Jurkat, Clone E6-1 (cell line): ENCODE data around the gene FGF14.

Experiments
- DNase-seq: peaks from one replicate; pipeline ENCODE4 v3.0.0-alpha.2; 2011; ENCODE audit warnings: low read depth, low spot score
- H3K4me3 ChIP-seq: 2 replicates; pipeline ENCODE4 v1.5.1; 2011; ENCODE audit warnings: mild to moderate bottlenecking, low read length, control low read depth, moderate library complexity

The FGF14 gene

GRCh38 chr13:101747039-101747438 is 654.8 kb downstream of the FGF14 start:
- no peak for DNase-seq
- H3K4me3 ChIP-seq: no peak overlapping the region

DNA sequence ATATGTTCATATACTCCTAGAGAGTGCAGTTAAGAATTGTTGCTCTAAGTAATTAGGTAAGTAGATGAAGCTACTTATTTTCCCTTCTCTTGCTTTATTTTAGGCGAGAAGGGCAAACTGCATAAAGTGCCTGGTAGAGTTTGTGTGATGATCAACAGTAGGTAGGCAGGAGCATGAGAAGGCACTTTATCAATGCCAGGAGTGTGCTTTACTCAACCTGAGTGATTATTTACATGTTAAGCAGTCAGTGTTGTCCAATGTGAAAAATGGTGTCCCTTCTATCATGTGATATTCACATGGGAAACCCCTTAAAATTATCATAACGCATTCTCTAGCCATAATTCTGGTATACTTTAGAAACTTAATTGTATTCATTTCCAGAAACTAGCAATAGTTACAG is 655.3 kb downstream of the FGF14 start:
- no peak for DNase-seq
- no peak overlapping the region for H3K4me3 ChIP-seq

GRCh38 chr13:101739382-101740178 is 662.3 kb downstream of the FGF14 start:
- H3K4me3 ChIP-seq: no peak overlapping the region
- DNase-seq: no peak

DNA sequence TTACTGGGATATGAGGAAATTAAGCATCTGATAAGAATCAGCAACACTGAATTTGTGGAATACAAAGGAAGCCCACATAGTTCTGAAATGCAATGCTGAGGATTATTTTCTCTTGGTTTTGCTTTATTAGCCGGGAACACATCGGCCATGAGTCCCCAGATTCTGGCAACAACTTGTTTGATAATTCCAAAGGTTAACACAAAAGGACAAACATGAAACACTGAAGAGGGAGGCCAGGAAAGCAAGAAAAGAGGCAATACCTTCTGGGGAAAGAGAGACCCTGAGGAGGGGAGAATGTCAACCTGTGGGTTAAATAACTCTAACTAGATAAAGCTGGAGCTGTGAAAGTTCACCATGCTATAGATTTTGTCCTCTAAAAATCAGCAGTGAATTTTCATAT is 663.5 kb downstream of the FGF14 start:
- DNase-seq: no peak
- H3K4me3 ChIP-seq: no peak overlapping the region

DNA sequence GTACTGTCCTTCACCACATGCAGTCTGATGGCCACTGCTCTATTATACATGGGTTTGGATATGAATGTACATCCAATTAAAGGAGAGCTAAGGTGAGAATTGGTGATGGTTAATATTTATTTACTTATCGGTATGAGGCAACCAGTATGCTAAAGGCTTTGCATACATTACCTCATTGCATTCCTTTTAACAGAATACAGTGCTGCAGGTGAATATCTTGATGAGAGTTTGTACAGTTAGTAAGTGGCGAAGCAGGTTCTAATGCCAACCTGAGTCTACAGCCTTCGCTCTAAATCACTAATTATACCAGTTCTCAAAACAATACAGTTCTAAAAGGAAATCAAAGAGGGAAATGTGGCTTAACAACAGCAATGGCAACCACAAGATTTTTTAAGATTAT is 665.3 kb downstream of the FGF14 start:
- no peak for DNase-seq
- H3K4me3 ChIP-seq: no peak overlapping the region

DNA sequence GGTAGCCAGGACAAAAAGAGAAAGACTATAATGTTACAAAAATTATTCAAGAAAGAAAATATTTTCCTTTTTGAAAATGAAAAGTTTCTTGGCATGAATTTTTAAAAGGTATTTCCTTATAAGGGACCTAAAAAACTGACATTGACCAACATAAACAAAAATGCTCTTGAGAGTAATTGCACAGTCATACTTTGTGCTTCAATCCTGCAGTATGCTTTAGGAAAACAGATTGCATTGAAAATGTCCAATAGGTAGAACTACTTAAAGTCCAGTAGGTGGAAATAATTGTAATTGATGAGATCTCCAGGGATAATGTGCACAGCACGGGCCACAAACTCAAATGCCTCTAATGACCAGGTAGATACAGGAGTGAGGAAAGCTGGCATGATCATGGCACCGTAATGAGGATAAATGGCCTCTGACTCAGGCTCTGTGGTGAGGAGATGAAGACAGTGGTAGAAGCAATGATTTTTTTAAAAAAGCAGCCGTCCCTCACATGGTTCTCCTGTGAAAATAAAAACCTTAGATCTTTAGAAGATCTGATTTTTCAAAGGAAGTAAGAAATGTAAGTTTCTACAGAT is 671.3 kb downstream of the FGF14 start:
- no peak for DNase-seq
- H3K4me3 ChIP-seq: no peak overlapping the region

GRCh38 chr13:101728615-101729014 is 673.2 kb downstream of the FGF14 start:
- DNase-seq: no peak
- no peak overlapping the region for H3K4me3 ChIP-seq

DNA sequence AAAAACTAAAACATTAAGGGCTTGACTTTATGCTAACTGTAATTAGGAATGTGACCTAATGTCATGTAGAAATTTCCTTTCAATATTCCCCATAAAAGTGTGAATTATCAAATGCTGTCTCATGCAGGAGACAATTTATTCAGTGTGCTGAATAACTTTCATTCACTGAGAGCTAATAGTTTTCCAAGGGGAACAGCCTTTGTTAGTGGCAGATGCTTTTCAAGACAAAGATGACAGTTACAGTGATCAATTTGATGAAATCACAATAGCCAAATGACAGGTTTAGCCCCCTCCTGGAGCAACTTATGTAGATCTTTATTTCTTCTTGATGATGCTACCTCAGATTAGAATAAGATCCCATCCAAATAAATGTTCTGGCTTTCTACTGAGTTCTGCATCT is 673.8 kb downstream of the FGF14 start:
- no peak overlapping the region for H3K4me3 ChIP-seq
- DNase-seq: no peak

- no peak overlapping the region for H3K4me3 ChIP-seq
- DNase-seq: no peak
Observed at GRCh38 chr13:101727118-101727517, 674.7 kb downstream of the FGF14 start.

GRCh38 chr13:101726681-101727080 is 675.2 kb downstream of the FGF14 start:
- H3K4me3 ChIP-seq: no peak overlapping the region
- DNase-seq: no peak

DNA sequence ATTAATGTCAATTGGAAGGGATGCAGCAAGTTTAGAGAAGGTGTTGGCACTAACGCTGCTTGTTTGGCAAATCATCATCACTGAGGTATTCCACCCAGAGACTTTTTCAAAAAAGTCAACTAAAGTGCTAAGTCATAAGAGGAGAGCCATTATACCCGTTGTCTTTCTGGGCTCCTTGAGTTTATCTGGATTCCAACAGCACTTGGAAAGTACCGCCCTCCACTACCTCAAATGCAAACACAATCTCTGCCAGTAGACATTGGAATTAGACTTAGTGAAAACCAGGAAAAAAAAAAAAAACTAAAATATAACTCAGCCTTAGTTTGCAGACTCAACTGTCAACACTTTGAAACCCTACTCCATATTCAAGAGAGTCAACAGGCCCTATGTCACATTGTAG is 683.4 kb downstream of the FGF14 start:
- H3K4me3 ChIP-seq: no peak overlapping the region
- DNase-seq: no peak

DNA sequence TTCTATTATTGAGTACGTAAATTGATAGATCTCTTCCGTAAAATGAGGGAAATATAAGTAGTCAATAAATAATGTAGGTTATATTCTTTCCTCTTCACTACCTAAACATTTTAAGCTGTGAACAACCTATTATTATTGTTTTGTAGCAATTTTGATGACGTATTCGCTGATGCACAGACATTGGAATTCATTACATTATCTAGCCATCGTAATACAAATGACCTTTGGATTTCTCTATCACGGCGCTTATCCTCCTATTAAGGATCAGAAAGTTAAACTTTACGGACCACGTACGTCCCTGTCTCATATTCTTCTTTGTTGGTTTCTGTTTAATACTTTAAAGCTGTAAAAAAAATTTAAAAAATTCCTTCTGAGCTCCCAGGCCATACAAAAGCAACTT is 684.5 kb downstream of the FGF14 start:
- no peak for DNase-seq
- H3K4me3 ChIP-seq: no peak overlapping the region

DNA sequence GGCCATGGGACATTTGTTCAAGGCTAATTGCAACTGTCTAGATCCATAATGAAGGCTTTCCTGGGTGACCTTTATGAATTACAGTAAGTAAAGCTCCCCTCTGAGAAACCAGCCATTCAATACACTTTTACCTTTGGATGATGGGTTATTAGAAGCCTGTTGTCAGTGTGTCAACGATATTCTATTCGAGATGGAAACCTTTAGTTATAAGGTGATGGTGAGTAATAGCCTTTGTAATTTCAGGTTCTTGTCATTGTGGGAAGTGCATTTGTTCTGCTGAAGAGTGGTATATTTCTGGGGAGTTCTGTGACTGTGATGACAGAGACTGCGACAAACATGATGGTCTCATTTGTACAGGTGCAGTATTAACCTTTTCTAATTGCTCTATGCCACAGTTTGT is 687.7 kb downstream of the FGF14 start:
- DNase-seq: no peak

DNA sequence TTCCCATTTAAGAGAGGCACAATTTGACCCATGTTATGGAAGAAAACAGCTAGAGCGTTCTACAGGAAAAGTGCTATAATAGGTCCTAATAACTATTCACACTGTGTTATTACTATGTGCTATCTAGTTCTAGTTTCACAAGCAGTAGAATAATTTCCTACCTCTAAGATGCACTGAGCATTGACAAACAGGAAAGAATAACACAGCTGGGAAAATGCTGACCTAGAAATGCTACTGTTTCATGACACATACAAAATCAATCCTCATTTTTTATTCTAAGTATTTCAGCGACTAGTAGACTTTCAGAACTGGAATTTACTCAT is 689.9 kb downstream of the FGF14 start:
- no peak overlapping the region for H3K4me3 ChIP-seq
- no peak for DNase-seq

More for the DNA sequence above, 687.7 kb downstream of the FGF14 start:
- H3K4me3 ChIP-seq: no peak overlapping the region

- H3K4me3 ChIP-seq: no peak overlapping the region
- no peak for DNase-seq
Observed at GRCh38 chr13:101711307-101712025, 690.4 kb downstream of the FGF14 start.

- DNase-seq: no peak
- no peak overlapping the region for H3K4me3 ChIP-seq
Observed at GRCh38 chr13:101709952-101710351, 691.9 kb downstream of the FGF14 start.

DNA sequence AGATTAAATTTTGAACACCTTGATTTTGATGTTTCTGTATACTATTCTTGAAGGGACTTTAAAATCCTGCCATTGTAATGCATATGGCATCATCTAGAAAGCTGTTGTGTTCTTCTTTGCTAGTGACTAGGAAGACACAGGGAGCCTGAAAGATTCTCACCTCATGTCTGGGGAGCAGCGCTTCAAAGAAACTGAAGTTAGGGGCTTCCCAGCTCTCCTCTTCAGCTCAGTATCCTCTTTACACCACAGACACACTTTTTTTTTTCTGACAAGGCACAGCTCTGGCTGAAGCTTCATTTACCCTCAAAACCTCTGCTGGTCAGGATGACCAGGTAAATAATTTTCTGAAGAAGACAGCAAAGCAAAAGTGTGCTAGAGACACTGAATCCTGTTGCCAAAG is 693.7 kb downstream of the FGF14 start:
- no peak for DNase-seq
- no peak overlapping the region for H3K4me3 ChIP-seq

- DNase-seq: no peak
- H3K4me3 ChIP-seq: no peak overlapping the region
Observed at GRCh38 chr13:101707659-101708058, 694.2 kb downstream of the FGF14 start.

DNA sequence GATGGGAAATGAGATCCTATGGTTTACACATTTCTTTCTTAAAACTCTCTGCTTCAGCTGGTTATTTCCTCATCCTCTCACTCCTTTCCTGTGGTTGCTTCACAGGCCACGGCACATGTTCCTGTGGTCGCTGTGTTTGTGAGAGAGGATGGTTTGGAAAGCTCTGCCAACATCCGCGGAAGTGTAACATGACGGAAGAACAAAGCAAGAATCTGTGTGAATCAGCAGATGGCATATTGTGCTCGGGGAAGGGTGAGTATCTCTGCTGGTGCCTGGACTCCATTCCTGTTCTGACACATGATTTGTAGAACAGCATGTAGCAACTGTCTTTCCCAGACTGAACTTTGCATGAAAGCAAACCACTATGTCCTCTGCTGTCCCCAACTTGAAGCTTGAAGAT is 695.2 kb downstream of the FGF14 start:
- no peak overlapping the region for H3K4me3 ChIP-seq
- peak; percentile 84 for DNase-seq

GRCh38 chr13:101703838-101704237 is 698.0 kb downstream of the FGF14 start:
- no peak overlapping the region for H3K4me3 ChIP-seq
- DNase-seq: no peak

GRCh38 chr13:101703081-101703480 is 698.8 kb downstream of the FGF14 start:
- H3K4me3 ChIP-seq: no peak overlapping the region
- DNase-seq: no peak
